Activated CD8-positive, alpha-beta T cell treated with anti-CD3 and anti-CD28 coated beads for 36 hours (primary cell): ENCODE measurements around the gene ANKRD13A. TPM values are rescaled to one million over a fixed set of nuclear protein-coding genes. Genes with fewer than 3 reads are reported as not detected.

Source experiments
- ATAC-seq: fragments of 200-7000 bp; cut with Tn5 transposase; one replicate; pipeline ENCODE4 v1.10.0; 2021; ENCODE audit warnings: mild to moderate bottlenecking, moderate library complexity
- CTCF ChIA-PET: fragments of 350-600 bp; sonication (Branson Sonifier 250); formaldehyde crosslinking; loops from one replicate; lab custom pipeline; 2021; ENCODE audit warnings: antibody characterized with exemption; lab: Charles Lee
- POLR2A ChIA-PET: fragments of 350-600 bp; sonication (Branson Sonifier 250); formaldehyde crosslinking; loops from one replicate; lab custom pipeline; 2021; ENCODE audit warnings: antibody characterized with exemption; lab: Charles Lee
- DNase-seq: peaks from one replicate; pipeline ENCODE4 v3.0.0-alpha.2; 2020
- H3K27ac Mint-ChIP-seq: one replicate; pipeline ENCODE4 v1.8.0; 2021; ENCODE audit warnings: mild to moderate bottlenecking, mixed read lengths
- H3K27me3 Mint-ChIP-seq: one replicate; pipeline ENCODE4 v1.8.0; 2021; ENCODE audit warnings: mixed read lengths
- H3K36me3 Mint-ChIP-seq: one replicate; pipeline ENCODE4 v1.8.0; 2021; ENCODE audit warnings: low read depth, mixed read lengths
- H3K4me1 Mint-ChIP-seq: one replicate; pipeline ENCODE4 v1.8.0; 2021; ENCODE audit warnings: low read depth, mixed read lengths
- H3K4me3 Mint-ChIP-seq: one replicate; pipeline ENCODE4 v1.8.0; 2021; ENCODE audit warnings: mild to moderate bottlenecking, moderate library complexity, mixed read lengths
- H3K9me3 Mint-ChIP-seq: one replicate; pipeline ENCODE4 v1.8.0; 2021; ENCODE audit warnings: mixed read lengths
- intact Hi-C: fragments of 100-400 bp; cut with micrococcal nuclease; formaldehyde crosslinking; loops from one replicate; pipeline ENCODE4 v1.10.0; 2022
- total RNA-seq, 2 experiments: library from RNA; stranded (reverse); gene quantifications; one replicate each; pipeline ENCODE4 v1.2.3, GENCODE V29; 2021
- TF ChIP-seq, protein P1 (sequence below): fragments of 200-600 bp; IDR thresholded peaks from one replicate; pipeline ENCODE4 v1.8.0; 2022; ENCODE audit warnings: antibody characterized with exemption, mild to moderate bottlenecking

Gene ANKRD13A
- total RNA-seq, 2 experiments from 2014 or later, result 33.4 to 37.5 TPM

DNA sequence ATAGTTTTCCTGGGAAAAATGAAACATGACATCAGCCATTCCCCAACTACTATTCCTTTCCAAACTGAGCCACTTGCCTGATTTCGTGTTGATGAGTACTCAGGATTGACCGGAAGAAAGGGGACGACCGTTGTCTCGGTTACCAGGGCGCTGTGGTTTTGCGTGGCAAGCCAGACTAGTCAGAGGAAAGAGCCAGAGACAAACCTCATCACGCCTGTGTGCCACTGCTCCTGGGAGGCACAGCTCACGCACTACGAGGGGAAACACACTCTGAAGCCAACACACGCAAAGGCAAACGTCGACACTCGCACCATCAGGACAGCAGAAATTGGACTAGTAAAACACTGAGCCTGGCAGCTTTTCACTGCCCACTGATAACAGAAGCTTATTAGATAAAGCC, 38.0 kb upstream of the ANKRD13A start:
- intact Hi-C loops, result no loop called here
- CTCF ChIA-PET, result no interaction called here
- H3K36me3 Mint-ChIP-seq, result peaks cover 40% of the 10 kb centered on the region

DNA sequence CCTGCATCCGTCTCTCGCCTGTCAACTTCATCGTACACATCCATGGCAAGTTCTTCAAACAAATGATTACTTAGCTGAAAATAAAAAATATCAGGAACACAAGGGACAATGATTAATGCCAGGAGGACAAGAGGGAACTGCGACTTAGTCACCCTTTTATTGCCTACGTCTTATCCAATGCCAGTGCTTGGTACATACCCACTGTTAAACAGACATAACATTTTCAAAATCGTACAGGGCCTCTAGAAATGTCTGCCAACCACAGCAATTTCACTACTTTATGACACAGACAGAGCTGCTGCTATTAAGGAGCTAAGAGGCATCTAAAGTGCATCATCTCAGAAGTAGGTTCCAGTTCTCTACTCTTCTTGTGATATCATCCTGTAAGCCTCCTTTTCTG, 37.6 kb upstream of the ANKRD13A start:
- intact Hi-C loops, result no loop called here
- ATAC-seq, result no peak
- CTCF ChIA-PET, result no interaction called here

More for the DNA sequence above, 38.0 kb upstream of the ANKRD13A start:
- H3K4me3 Mint-ChIP-seq, result no peak overlapping the region
- no peaks in the 10 kb centered on the region for H3K27me3 Mint-ChIP-seq
- ATAC-seq, result no peak
- no peak overlapping the region for H3K27ac Mint-ChIP-seq
- DNase-seq, result no peak
- no peaks in the 10 kb centered on the region for H3K9me3 Mint-ChIP-seq
- H3K4me1 Mint-ChIP-seq, result no peaks in the 10 kb centered on the region
- POLR2A ChIA-PET, result no interaction called here
- TF ChIP-seq, protein P1, sequence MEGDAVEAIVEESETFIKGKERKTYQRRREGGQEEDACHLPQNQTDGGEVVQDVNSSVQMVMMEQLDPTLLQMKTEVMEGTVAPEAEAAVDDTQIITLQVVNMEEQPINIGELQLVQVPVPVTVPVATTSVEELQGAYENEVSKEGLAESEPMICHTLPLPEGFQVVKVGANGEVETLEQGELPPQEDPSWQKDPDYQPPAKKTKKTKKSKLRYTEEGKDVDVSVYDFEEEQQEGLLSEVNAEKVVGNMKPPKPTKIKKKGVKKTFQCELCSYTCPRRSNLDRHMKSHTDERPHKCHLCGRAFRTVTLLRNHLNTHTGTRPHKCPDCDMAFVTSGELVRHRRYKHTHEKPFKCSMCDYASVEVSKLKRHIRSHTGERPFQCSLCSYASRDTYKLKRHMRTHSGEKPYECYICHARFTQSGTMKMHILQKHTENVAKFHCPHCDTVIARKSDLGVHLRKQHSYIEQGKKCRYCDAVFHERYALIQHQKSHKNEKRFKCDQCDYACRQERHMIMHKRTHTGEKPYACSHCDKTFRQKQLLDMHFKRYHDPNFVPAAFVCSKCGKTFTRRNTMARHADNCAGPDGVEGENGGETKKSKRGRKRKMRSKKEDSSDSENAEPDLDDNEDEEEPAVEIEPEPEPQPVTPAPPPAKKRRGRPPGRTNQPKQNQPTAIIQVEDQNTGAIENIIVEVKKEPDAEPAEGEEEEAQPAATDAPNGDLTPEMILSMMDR, result no peak

DNA sequence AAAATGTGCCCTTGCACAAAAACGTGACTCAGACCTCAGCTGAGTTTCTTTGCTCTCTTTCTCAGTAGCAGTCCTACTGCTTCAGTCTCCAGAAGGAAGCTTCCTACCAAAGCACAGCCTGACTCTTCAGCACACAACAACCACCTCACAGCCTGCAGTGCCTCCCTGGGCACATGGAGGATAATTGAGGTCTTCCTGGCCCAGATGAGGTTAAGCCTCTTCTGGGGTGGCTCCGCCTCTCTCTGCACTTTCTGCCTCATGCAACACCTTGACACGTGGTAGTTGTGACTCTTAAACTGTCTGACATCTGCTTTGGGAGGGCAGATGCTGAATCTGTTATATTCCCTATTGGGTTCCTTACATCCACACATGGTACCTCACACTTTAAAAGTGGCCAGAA, 36.8 kb upstream of the ANKRD13A start:
- POLR2A ChIA-PET, result no interaction called here
- CTCF ChIA-PET, result no interaction called here
- H3K4me3 Mint-ChIP-seq, result no peak overlapping the region

More for the DNA sequence above, 37.6 kb upstream of the ANKRD13A start:
- peaks cover 40% of the 10 kb centered on the region for H3K36me3 Mint-ChIP-seq
- DNase-seq, result no peak
- no peaks in the 10 kb centered on the region for H3K9me3 Mint-ChIP-seq
- peaks cover under 1% of the 10 kb centered on the region for H3K4me1 Mint-ChIP-seq
- POLR2A ChIA-PET, result no interaction called here
- no peak overlapping the region for H3K4me3 Mint-ChIP-seq
- no peak overlapping the region for H3K27ac Mint-ChIP-seq
- no peaks in the 10 kb centered on the region for H3K27me3 Mint-ChIP-seq
- TF ChIP-seq, protein P1, result no peak

DNA sequence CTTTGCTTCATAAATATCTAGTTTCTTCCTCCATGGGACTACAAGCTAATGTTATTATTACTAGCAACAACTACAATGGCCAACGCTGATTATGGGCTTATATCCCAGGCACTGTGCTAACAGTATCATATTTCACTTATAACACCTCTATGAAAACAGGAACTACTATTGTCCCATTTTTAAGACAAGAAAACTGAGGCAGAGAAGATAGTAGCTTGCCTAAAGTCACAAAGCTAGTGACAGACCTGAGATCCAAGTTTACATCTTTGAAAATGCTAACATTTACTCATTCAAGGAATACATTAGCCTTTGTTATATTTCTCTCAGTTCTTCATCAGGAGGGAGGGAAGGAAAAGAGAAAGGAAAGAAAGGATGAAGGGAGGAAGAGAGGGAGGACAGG, 35.9 kb upstream of the ANKRD13A start:
- peak overlapping the region; percentile 6 for H3K27ac Mint-ChIP-seq
- peaks cover 11% of the 10 kb centered on the region for H3K4me1 Mint-ChIP-seq
- no peaks in the 10 kb centered on the region for H3K9me3 Mint-ChIP-seq
- CTCF ChIA-PET, result interaction anchor here (1.0 to 1.4 kb wide), 2 partner anchors 10 to 109 kb away, joined by 3 read pairs; no protein-coding TSS in a partner anchor
- intact Hi-C loops, result no loop called here
- H3K36me3 Mint-ChIP-seq, result peaks cover 43% of the 10 kb centered on the region
- DNase-seq, result no peak
- H3K27me3 Mint-ChIP-seq, result no peaks in the 10 kb centered on the region
- ATAC-seq, result no peak
- POLR2A ChIA-PET, result interaction anchor here (1.6 kb wide), 1 partner anchor 35 kb away, joined by 6 read pairs; no protein-coding TSS in a partner anchor
- H3K4me3 Mint-ChIP-seq, result no peak overlapping the region
- TF ChIP-seq, protein P1, result no peak

More for the DNA sequence above, 36.8 kb upstream of the ANKRD13A start:
- Mint-ChIP-seq H3K27ac (no peak overlapping the region), H3K9me3 (no peaks in the 10 kb centered on the region), H3K27me3 (no peaks in the 10 kb centered on the region), H3K36me3 (peaks cover 38% of the 10 kb centered on the region), H3K4me1 (peaks cover 3% of the 10 kb centered on the region)
- no peak for DNase-seq
- intact Hi-C loops, result no loop called here
- TF ChIP-seq, protein P1, result no peak
- ATAC-seq, result peak; percentile 34

DNA sequence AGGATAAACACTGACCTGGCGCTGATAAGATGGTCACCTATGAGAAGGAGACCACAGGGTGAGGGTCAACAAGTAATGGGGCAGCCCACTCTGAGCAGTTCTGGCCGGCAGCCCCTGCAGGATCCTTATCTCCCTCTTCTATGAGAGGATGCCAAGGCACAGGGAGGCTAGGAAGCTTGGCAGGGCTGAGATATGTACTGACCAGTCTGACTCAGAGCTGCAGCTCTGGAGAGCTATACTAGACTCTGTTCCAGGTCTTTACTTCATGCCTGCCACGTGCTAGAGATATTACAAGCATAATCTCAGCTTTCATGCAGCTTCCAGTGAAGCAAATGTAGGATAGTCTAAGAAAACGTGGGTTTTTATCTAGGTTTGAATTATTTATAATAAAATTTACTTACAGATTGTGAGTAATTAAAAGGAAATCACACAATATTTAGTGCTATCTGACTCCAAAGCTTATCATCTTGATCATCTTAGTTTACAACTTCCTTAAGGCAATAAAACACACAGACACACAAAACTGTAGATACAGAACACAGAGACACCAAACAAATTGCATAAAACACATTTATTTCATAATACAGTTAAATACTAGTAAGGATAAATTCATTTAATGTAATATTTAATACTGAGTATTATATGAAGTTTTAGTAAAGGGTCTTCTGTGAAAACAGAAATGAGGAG, 35.3 kb upstream of the ANKRD13A start:
- Mint-ChIP-seq H3K27ac (no peak overlapping the region), H3K27me3 (no peaks in the 10 kb centered on the region), H3K36me3 (peaks cover 38% of the 10 kb centered on the region), H3K4me1 (peaks cover 11% of the 10 kb centered on the region), H3K4me3 (no peak overlapping the region), H3K9me3 (no peaks in the 10 kb centered on the region)
- no peak for DNase-seq
- TF ChIP-seq, protein P1, result no peak
- POLR2A ChIA-PET, result interaction anchor here (0.6 to 1.6 kb wide), 3 partner anchors 35 to 80 kb away, joined by 3 to 6 read pairs (median 3); partner anchors contain the start of gene TCHP
- CTCF ChIA-PET, result interaction anchor here (1.0 to 1.4 kb wide), 2 partner anchors 10 to 110 kb away, joined by 3 read pairs; no protein-coding TSS in a partner anchor
- intact Hi-C loops, result no loop called here
- no peak for ATAC-seq
